Fibroblast of mammary gland (primary cell): ENCODE results near the gene ARGLU1.

ENCODE experiments used
- DNase-seq: peaks from one replicate; pipeline ENCODE4 v3.0.0-alpha.2; 2010; ENCODE audit warnings: low read depth
- H3K4me3 ChIP-seq: 2 replicates; pipeline ENCODE4 v1.5.1; 2011; ENCODE audit warnings: low read depth, mild to moderate bottlenecking, low read length, moderate library complexity; ENCODE audit not compliant: control insufficient read depth
- CTCF ChIP-seq: conservative IDR thresholded peaks from 2 replicates; pipeline ENCODE4 v1.5.1; 2011; ENCODE audit warnings: low read depth, low read length, inconsistent platforms; ENCODE audit not compliant: control insufficient read depth, insufficient read depth

The ARGLU1 gene

GRCh38 chr13:106496072-106496997 is 71.6 kb downstream of the ARGLU1 start:
- no peak for DNase-seq
- no peak overlapping the region for H3K4me3 ChIP-seq
- no peak for TF ChIP-seq CTCF

DNA sequence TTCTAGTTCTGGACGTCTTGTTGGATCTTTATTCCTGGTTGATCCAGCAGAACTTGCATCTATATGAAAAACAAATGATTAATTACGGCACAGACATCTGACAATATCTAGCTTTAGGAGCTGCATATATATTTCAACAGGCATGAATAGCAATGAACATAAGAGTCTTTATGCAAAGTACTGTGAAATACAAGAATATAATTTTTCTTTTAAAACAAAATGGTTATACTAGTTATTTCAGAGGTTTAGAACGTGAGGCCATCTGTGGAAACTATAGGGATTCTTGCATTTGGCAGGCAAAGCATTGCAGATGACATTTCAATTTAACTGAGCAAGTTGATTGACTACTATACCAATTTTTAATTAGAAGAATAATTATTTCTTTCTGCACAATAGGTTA is 73.0 kb downstream of the ARGLU1 start:
- no peak for TF ChIP-seq CTCF
- DNase-seq = no peak
- no peak overlapping the region for H3K4me3 ChIP-seq

DNA sequence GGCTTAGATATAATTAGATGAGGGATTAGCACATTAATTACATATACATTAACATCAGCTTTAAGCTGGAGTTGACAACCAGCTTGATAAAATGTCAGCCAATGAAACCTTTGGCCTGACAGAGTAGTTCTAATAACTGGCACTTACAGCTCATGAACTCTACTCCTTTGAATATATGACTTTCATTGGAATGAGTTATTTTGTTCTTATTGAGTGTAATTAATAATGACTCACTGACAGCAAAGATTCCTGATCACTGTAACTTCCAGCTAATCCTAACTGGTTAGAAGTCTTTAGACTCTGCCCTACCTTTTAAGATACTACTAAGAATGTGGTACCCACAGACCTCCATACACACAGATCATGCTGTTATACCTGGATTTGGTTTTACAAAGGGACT is 73.4 kb downstream of the ARGLU1 start:
- H3K4me3 ChIP-seq = no peak overlapping the region
- DNase-seq = no peak
- no peak for TF ChIP-seq CTCF

- no peak overlapping the region for H3K4me3 ChIP-seq
- no peak for DNase-seq
- no peak for TF ChIP-seq CTCF
Observed at GRCh38 chr13:106493533-106494220, 74.3 kb downstream of the ARGLU1 start.

GRCh38 chr13:106492588-106493475 is 75.1 kb downstream of the ARGLU1 start:
- no peak for DNase-seq
- TF ChIP-seq CTCF = no peak
- no peak overlapping the region for H3K4me3 ChIP-seq

DNA sequence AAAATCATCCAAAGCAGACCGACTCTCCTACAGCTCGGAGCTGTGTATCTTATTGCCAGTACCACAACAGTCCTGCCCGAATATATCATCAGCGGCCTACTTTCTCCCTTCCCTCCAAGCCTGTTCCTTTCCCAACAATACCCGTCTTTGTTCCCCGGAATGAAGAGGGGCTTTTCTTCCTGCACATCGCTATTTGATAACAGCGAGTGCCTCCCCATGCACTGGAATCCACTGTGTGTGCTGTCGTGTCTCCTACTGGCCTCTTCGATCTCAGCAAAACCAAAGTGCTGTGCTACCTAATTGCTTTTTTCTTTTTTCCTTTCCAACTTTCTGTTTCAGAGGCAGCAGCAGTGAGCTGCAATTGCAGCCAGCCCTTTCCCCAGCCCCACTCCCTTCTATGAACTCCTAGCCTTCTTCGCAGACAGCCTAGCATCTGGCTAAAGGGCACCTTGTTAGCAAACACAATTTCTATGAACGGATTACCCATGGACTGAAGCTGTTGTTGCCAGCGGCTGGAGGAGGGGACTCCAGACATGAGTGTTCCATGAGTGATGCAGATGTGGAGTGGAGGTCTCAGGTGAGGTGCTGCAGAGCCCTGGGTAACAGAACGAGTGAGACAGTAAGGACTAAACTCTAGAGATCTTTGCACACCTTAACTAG is 75.9 kb downstream of the ARGLU1 start:
- no peak for DNase-seq
- H3K4me3 ChIP-seq = no peak overlapping the region
- TF ChIP-seq CTCF = no peak
